ENCODE measurements around the gene RAPGEF4. TPM values are rescaled to one million over a fixed set of nuclear protein-coding genes. Genes with fewer than 3 reads are reported as not detected.

The RAPGEF4 gene
- polyA plus RNA-seq, 1 experiment, result 0.60 TPM

DNA sequence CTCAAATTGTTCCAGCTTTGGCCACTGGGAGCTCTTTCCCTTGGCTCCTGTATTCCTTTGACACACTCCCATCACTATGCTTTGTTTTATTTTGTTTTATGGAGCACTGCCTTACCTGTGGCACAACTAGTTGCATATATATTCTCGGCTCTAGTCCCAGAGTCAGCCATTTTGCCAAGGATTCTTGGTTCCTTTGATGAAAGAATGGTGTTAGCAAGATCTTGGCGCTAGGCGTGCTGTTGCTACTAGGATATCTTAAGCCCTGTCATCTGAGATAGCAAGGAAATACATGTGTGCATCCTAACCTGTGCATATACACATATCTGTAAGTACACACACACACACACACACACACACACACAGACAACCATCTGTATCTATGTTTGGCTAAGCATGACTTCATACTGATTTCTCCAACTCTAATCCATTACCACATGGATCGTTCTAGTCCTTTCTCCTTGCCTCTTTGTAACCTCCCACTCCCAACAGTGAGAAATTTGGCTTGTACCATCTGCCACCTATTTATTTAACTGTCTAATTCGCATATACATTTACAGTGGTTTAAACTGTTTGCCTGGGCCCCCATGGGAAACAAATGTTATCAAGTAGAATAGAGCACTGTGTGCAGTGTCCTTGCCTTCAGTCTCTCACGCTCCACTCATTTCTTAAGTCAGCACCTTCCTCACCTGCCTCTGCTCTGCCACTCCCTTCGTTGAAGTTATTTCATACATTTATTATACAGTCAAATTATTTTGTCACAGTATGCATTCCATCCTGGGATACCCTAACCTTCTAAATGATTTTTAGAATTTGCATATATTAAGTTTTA, 202.5 kb downstream of the RAPGEF4 start:
- Histone ChIP-seq H3K4me3 (ENCODE audit: low read depth, low read length) (no peak overlapping the region), H3K27me3 (ENCODE audit: control insufficient read depth, insufficient read depth, low read length) (no peaks in the 10 kb centered on the region), H3K36me3 (ENCODE audit: control insufficient read depth, insufficient read depth, low read length) (no peaks in the 10 kb centered on the region)
- no peak for DNase-seq (ENCODE audit: low read depth)
- ChIA-PET POLR2A (no interaction called here), CTCF (no interaction called here)
- TF ChIP-seq, protein P1, sequence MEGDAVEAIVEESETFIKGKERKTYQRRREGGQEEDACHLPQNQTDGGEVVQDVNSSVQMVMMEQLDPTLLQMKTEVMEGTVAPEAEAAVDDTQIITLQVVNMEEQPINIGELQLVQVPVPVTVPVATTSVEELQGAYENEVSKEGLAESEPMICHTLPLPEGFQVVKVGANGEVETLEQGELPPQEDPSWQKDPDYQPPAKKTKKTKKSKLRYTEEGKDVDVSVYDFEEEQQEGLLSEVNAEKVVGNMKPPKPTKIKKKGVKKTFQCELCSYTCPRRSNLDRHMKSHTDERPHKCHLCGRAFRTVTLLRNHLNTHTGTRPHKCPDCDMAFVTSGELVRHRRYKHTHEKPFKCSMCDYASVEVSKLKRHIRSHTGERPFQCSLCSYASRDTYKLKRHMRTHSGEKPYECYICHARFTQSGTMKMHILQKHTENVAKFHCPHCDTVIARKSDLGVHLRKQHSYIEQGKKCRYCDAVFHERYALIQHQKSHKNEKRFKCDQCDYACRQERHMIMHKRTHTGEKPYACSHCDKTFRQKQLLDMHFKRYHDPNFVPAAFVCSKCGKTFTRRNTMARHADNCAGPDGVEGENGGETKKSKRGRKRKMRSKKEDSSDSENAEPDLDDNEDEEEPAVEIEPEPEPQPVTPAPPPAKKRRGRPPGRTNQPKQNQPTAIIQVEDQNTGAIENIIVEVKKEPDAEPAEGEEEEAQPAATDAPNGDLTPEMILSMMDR (IDR thresholded peaks at IDR 0.05; ENCODE audit: insufficient read depth, low read depth, low read length), result no peak

DNA sequence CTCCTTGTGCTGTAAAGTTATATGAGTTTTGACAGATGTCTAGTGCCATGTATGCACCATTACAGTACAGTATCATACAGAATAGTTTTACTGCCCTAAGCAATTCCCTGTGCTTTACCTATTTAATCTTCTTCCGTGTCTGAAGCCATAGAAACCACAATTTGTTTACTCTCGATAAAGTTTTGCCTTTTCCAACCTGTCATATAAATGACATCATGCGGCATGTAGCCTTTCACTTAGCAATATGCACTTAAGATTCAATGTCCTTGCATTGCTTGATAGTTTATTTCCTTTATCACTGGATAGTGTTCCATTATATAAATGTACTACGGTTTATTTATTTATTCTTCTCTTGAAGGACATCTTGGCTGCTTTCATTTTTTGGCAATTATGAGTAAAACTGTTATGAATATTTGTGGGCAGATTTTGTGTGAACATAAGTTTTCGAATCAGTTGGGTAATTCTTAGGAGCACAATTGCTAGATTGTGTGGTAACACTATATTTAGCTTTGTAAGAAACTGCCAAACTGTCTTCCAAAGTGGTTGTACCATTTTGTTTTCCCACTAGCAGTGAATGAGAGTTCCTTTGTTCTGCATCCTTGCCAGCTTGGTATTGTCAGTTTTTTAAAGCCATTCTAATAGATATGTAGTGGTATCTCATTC, 203.2 kb downstream of the RAPGEF4 start:
- H3K27me3 ChIP-seq (ENCODE audit: control insufficient read depth, insufficient read depth, low read length), result no peaks in the 10 kb centered on the region
- ChIA-PET CTCF (no interaction called here), POLR2A (no interaction called here)
- no peak overlapping the region for H3K4me3 ChIP-seq (ENCODE audit: low read depth, low read length)
- TF ChIP-seq, protein P1 (IDR thresholded peaks at IDR 0.05; ENCODE audit: insufficient read depth, low read depth, low read length), result no peak
- H3K36me3 ChIP-seq (ENCODE audit: control insufficient read depth, insufficient read depth, low read length), result no peaks in the 10 kb centered on the region
- no peak for DNase-seq (ENCODE audit: low read depth)

DNA sequence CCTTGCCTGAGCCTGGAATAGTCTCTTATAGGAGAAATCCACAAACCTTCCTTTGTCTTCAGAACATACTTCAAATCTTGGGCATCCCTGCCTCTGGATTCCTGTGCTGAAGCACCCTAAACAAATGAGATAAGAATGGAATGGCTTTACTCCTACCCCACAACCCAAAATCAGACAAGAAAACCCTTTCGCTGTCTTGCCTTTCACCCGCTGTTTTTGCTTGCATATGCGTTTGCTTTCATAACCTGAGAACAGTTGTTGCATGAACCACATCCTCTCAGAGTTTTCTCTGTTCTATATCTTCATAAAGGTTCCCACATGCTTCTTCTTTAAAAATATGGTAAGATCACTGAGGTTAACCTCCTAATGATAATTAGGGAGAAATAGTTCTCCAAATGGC, 207.9 kb downstream of the RAPGEF4 start:
- ChIA-PET POLR2A (no interaction called here), CTCF (interaction anchor here (1.2 to 2.3 kb wide), 2 partner anchors 12 to 83 kb away, joined by 4 to 12 read pairs; no protein-coding TSS in a partner anchor)
- TF ChIP-seq, protein P1 (IDR thresholded peaks at IDR 0.05; ENCODE audit: insufficient read depth, low read depth, low read length), result no peak

DNA sequence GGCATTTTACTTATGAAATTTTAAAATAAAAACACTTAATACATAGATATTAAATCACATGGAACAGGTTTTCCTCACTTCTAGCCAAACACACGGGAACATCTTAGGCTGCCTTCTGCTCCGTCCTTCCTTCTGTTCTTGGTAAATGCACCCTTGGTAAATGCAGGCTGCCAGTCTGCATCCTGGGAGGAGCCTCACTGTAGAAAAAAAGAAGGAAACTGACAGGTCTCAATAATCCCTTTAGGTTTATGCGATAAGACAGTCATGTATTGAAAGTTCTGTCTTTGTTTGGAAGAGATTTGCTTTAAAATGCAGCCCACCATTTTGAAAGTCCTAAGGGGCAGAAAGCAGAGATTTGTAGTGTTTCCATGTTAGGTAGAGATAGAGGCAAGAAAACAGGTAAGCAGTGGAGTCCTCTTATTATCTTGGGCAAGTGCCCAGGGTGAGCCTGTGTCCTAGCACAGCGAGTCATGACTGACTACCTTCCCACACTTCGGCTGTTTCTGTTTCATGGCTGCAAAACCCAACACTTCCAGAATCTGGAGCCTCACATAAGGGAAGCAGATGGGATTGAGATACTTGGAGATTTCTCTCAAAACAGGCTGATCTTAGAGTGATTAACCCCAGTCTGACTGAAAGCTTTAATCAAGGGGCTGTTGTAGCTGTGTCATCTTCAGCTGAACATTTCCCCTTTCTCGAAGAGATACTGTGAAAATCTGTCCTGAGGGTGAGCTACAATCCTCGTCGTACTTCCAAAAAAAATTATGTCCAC, 208.6 kb downstream of the RAPGEF4 start:
- no peak for DNase-seq (ENCODE audit: low read depth)
- Histone ChIP-seq H3K4me3 (ENCODE audit: low read depth, low read length) (no peak overlapping the region), H3K27me3 (ENCODE audit: control insufficient read depth, insufficient read depth, low read length) (no peaks in the 10 kb centered on the region), H3K36me3 (ENCODE audit: control insufficient read depth, insufficient read depth, low read length) (no peaks in the 10 kb centered on the region)
- ChIA-PET POLR2A (no interaction called here), CTCF (interaction anchor here (0.9 kb wide), 1 partner anchor 84 kb away, joined by 3 read pairs; no protein-coding TSS in a partner anchor)
- TF ChIP-seq, protein P1 (IDR thresholded peaks at IDR 0.05; ENCODE audit: insufficient read depth, low read depth, low read length), result no peak

More for the DNA sequence above, 207.9 kb downstream of the RAPGEF4 start:
- Histone ChIP-seq H3K4me3 (ENCODE audit: low read depth, low read length) (no peak overlapping the region), H3K36me3 (ENCODE audit: control insufficient read depth, insufficient read depth, low read length) (no peaks in the 10 kb centered on the region), H3K27me3 (ENCODE audit: control insufficient read depth, insufficient read depth, low read length) (no peaks in the 10 kb centered on the region)
- no peak for DNase-seq (ENCODE audit: low read depth)
